Peyer's patch (tissue), 4 donors: ENCODE results near the gene GNAL.

Experiments used
- POLR2A ChIP-seq, 2 donors: fragments of 450-650 bp; IDR thresholded peaks; one replicate each; pipeline ENCODE4 v1.5.1; 2017; ENCODE audit warnings: antibody characterized with exemption in 2 of 2, mild to moderate bottlenecking in 2 of 2, moderate library complexity in 2 of 2
- TF ChIP-seq, protein P1 (sequence below), 6 experiments: fragments of 450-650 bp in 4 of 6; fragments of 200-600 bp in 2 of 6; sonication (generic) in 1 of 6; IDR thresholded peaks; one replicate each; pipeline ENCODE4 v1.5.1; 2017 to 2019; ENCODE audit warnings: antibody characterized with exemption in 6 of 6, mild to moderate bottlenecking in 3 of 6, moderate library complexity in 1 of 6

DNA sequence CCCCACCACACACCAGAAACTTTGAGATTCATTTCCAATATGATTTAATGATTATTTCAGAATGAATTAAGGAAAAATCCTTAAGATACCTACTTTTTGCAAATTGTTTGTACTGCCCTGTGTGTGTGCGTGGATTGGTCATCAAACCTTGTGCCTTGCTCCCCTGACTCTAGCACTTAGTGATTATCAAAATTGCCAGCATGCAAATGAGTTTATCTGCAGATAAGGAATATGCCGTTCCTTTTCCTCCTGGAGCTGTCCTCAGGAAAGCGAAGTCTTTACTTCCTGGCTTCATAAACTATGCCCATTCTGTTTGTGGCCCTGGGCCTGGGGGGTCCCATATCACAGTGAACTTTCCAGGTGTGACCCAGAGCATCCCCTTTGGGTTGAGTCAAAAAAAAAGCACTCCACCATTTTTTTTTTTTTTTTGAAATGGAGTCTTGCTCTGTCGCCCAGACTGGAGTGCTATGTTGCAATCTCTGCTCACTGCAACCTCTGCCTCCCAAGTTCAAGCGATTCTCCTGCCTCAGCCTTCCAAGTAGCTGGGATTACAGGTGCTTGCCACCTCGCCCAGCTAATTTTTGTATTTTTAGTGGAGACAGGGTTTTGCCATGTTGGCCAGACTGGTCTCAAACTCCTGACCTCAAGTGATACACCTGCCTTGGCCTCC, 173.5 kb downstream of the GNAL start:
- TF ChIP-seq POLR2A (IDR thresholded peaks at IDR 0.05) = no peak
- TF ChIP-seq, protein P1, sequence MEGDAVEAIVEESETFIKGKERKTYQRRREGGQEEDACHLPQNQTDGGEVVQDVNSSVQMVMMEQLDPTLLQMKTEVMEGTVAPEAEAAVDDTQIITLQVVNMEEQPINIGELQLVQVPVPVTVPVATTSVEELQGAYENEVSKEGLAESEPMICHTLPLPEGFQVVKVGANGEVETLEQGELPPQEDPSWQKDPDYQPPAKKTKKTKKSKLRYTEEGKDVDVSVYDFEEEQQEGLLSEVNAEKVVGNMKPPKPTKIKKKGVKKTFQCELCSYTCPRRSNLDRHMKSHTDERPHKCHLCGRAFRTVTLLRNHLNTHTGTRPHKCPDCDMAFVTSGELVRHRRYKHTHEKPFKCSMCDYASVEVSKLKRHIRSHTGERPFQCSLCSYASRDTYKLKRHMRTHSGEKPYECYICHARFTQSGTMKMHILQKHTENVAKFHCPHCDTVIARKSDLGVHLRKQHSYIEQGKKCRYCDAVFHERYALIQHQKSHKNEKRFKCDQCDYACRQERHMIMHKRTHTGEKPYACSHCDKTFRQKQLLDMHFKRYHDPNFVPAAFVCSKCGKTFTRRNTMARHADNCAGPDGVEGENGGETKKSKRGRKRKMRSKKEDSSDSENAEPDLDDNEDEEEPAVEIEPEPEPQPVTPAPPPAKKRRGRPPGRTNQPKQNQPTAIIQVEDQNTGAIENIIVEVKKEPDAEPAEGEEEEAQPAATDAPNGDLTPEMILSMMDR (IDR thresholded peaks at IDR 0.05) = no peak
